IMR-90 (cell line): ENCODE results near the gene OR12D3. TPM values are rescaled to one million over a fixed set of nuclear protein-coding genes. Genes with fewer than 3 reads are reported as not detected.

Source experiments
- ATAC-seq: fragments of 200-7000 bp; cut with Tn5 transposase; 2 replicates; pipeline ENCODE4 v1.9.1; 2020; ENCODE audit warnings: low read depth, mild to moderate bottlenecking, moderate library complexity
- BruUV-seq: library from RNA; stranded (reverse); fragments of 400-500 nt; replicated peaks from 2 replicates; lab custom pipeline; 2021; lab: Mats Ljungman, UMichigan
- CTCF ChIA-PET: fragments of 300-600 bp; formaldehyde crosslinking; extraction: SDS; loops from one replicate; lab custom pipeline; 2021; ENCODE audit warnings: antibody characterized with exemption; lab: Yijun Ruan, JAX
- POLR2A ChIA-PET: fragments of 300-600 bp; sonication (Branson Sonifier 250); formaldehyde crosslinking; loops from one replicate; lab custom pipeline; 2022; ENCODE audit warnings: antibody characterized with exemption; ENCODE audit not compliant: unreplicated experiment; lab: Charles Lee
- DNase-seq: peaks from one replicate; pipeline ENCODE4 v3.0.0; 2013
- H2AFZ ChIP-seq: replicated peaks from 2 replicates; pipeline ENCODE3; 2013; ENCODE audit warnings: low read length, mild to moderate bottlenecking; ENCODE audit not compliant: poor library complexity
- H2AK5ac ChIP-seq: 2 replicates; pipeline ENCODE4 v1.6.1; 2013; ENCODE audit warnings: low read depth, low read length, inconsistent platforms
- H2AK9ac ChIP-seq: replicated peaks from 2 replicates; pipeline ENCODE3; 2013; ENCODE audit warnings: mild to moderate bottlenecking, low read depth, low read length, moderate library complexity; ENCODE audit not compliant: poor library complexity
- H2BK120ac ChIP-seq: 2 replicates; pipeline ENCODE4 v1.6.1; 2013; ENCODE audit warnings: low read depth, low read length, inconsistent platforms
- H2BK15ac ChIP-seq: 3 replicates; pipeline ENCODE4 v1.6.1; 2013; ENCODE audit warnings: low read depth, low read length, inconsistent platforms
- H2BK20ac ChIP-seq: 2 replicates; pipeline ENCODE4 v1.6.1; 2013; ENCODE audit warnings: low read depth, mild to moderate bottlenecking, inconsistent platforms, low read length, moderate library complexity
- H2BK5ac ChIP-seq: 2 replicates; pipeline ENCODE4 v1.6.1; 2013; ENCODE audit warnings: mild to moderate bottlenecking, low read depth, low read length, inconsistent platforms; ENCODE audit not compliant: poor library complexity, severe bottlenecking
- H3K14ac ChIP-seq: replicated peaks from 2 replicates; pipeline ENCODE4 v1.6.1; 2013; ENCODE audit warnings: low read depth, low read length, inconsistent platforms
- H3K18ac ChIP-seq: 2 replicates; pipeline ENCODE4 v1.6.1; 2013; ENCODE audit warnings: low read depth, low read length, control low read depth
- H3K23ac ChIP-seq: 2 replicates; pipeline ENCODE4 v1.6.1; 2013; ENCODE audit warnings: low read depth, low read length, inconsistent platforms
- H3K27ac ChIP-seq: 2 replicates; pipeline ENCODE4 v1.5.1; 2013; ENCODE audit warnings: mild to moderate bottlenecking, control low read depth, low read length; ENCODE audit not compliant: insufficient read depth
- H3K27me3 ChIP-seq: 2 replicates; pipeline ENCODE4 v1.6.1; 2013; ENCODE audit warnings: low read length; ENCODE audit not compliant: control insufficient read depth, insufficient read depth
- H3K36me3 ChIP-seq: 2 replicates; pipeline ENCODE4 v1.6.1; 2013; ENCODE audit warnings: low read length, mixed read lengths; ENCODE audit not compliant: control insufficient read depth, insufficient read depth
- H3K4ac ChIP-seq: 2 replicates; pipeline ENCODE4 v1.6.1; 2013; ENCODE audit warnings: low read depth, low read length, inconsistent platforms
- H3K4me1 ChIP-seq: 2 replicates; pipeline ENCODE4 v1.6.1; 2013; ENCODE audit warnings: low read length, mixed read lengths; ENCODE audit not compliant: control insufficient read depth, insufficient read depth
- H3K4me2 ChIP-seq: 2 replicates; pipeline ENCODE4 v1.6.1; 2013; ENCODE audit warnings: low read depth, mild to moderate bottlenecking, control low read depth, low read length, moderate library complexity
- H3K4me3 ChIP-seq: 2 replicates; pipeline ENCODE4 v1.5.1; 2013; ENCODE audit warnings: low read depth, mild to moderate bottlenecking, control low read depth, low read length, moderate library complexity; ENCODE audit not compliant: insufficient read depth
- H3K56ac ChIP-seq: 2 replicates; pipeline ENCODE4 v1.6.1; 2013; ENCODE audit warnings: low read length, inconsistent platforms; ENCODE audit not compliant: insufficient read depth; ENCODE audit errors: extremely low read depth
- H3K79me1 ChIP-seq, 2 experiments: 2 replicates each; pipeline ENCODE4 v1.6.1; 2013; ENCODE audit warnings: low read length in 2 of 2, inconsistent platforms in 1 of 2, low read depth in 1 of 2
- H3K9ac ChIP-seq: 2 replicates; pipeline ENCODE4 v1.6.1; 2013; ENCODE audit warnings: low read depth, low read length, control low read depth
- H3K9me1 ChIP-seq: 2 replicates; pipeline ENCODE4 v1.6.1; 2013; ENCODE audit warnings: low read length, inconsistent platforms; ENCODE audit not compliant: insufficient read depth
- H3K9me3 ChIP-seq: 2 replicates; pipeline ENCODE4 v1.6.1; 2013; ENCODE audit warnings: low read length; ENCODE audit not compliant: control insufficient read depth, insufficient read depth
- H4K20me1 ChIP-seq: 2 replicates; pipeline ENCODE4 v1.6.1; 2013; ENCODE audit warnings: low read length, inconsistent platforms; ENCODE audit not compliant: insufficient read depth
- H4K5ac ChIP-seq: 2 replicates; pipeline ENCODE4 v1.6.1; 2013; ENCODE audit warnings: mild to moderate bottlenecking, low read depth, low read length, control low read depth
- H4K8ac ChIP-seq, 2 experiments: 2 replicates each; pipeline ENCODE4 v1.6.1; 2013; ENCODE audit warnings: low read depth in 2 of 2, low read length in 2 of 2, control low read depth in 1 of 2, inconsistent platforms in 1 of 2
- H4K91ac ChIP-seq: 2 replicates; pipeline ENCODE4 v1.6.1; 2013; ENCODE audit warnings: low read depth, low read length, inconsistent platforms; ENCODE audit not compliant: insufficient read depth
- BHLHE40 ChIP-seq: fragments of 150-350 bp; IDR thresholded peaks from 2 replicates; pipeline ENCODE4 v1.6.1; 2016; ENCODE audit warnings: mild to moderate bottlenecking, low read depth, low read length
- FOS ChIP-seq: fragments of 150-350 bp; IDR thresholded peaks from 2 replicates; pipeline ENCODE4 v1.6.1; 2016; ENCODE audit warnings: low read depth, low read length
- MAZ ChIP-seq: IDR thresholded peaks from 2 replicates; pipeline ENCODE4 v1.6.1; 2012; ENCODE audit warnings: low read depth, mild to moderate bottlenecking, low read length, improper control_type of control experiment, moderate library complexity, borderline replicate concordance
- MXI1 ChIP-seq: IDR thresholded peaks from 2 replicates; pipeline ENCODE4 v1.6.1; 2012; ENCODE audit warnings: low read depth, mild to moderate bottlenecking, low read length, moderate library complexity, borderline replicate concordance
- SMC3 ChIP-seq: fragments of 150-350 bp; IDR thresholded peaks from 2 replicates; pipeline ENCODE4 v1.6.1; 2016; ENCODE audit warnings: low read depth, mild to moderate bottlenecking, antibody characterized with exemption, low read length, moderate library complexity
- dilution Hi-C: fragments of 300-500 bp; cut with HindIII; formaldehyde crosslinking; loops from one replicate; pipeline ENCODE4 v1.14.3; 2018; ENCODE audit warnings: low sequenced_read_pairs; ENCODE audit not compliant: unreplicated experiment
- in situ Hi-C: fragments of 300-500 bp; cut with MboI; formaldehyde crosslinking; loops from 3 replicates; pipeline ENCODE4 v1.14.3; 2019; ENCODE audit warnings: low sequenced_read_pairs, inconsistent platforms, mixed read lengths
- intact Hi-C: fragments of 100-400 bp; cut with micrococcal nuclease; formaldehyde crosslinking; loops from 2 replicates; pipeline ENCODE4 v1.10.0; 2022
- polyA plus RNA-seq, 3 experiments: library from polyadenylated mRNA; depleted of rRNA; stranded (reverse); fragments of >200 nt; gene quantifications; 2 replicates each; pipeline ENCODE4 v1.2.3, GENCODE V29; 2012; ENCODE audit warnings: low replicate concordance in 1 of 3
- total RNA-seq: library from RNA; depleted of rRNA; stranded (reverse); fragments of >200 nt; gene quantifications from 2 replicates; pipeline ENCODE4 v1.2.3, GENCODE V29; 2012

OR12D3 gene
- total and polyA plus RNA-seq, 2 of the 4 experiments (the other 2 are of a cell fraction), result not detected

- no peak within 1 kb of the TSS for H2AK9ac ChIP-seq
- no peaks in the 10 kb centered on the region for H3K27me3 ChIP-seq
- H3K4me3 ChIP-seq, result no peak within 1 kb of the TSS
- H2BK15ac ChIP-seq, result no peak within 1 kb of the TSS
- no peak within 1 kb of the TSS for H2AK5ac ChIP-seq
- H3K4me2 ChIP-seq, result no peak within 1 kb of the TSS
- ChIA-PET CTCF (no interaction called here), POLR2A (no interaction called here)
- H3K14ac ChIP-seq, result no peak within 1 kb of the TSS
- H2BK120ac ChIP-seq, result no peak within 1 kb of the TSS
- no peak within 1 kb of the TSS for H3K9ac ChIP-seq
- H3K23ac ChIP-seq, result no peak within 1 kb of the TSS
- H3K9me3 ChIP-seq, result peaks cover 11% of the 10 kb centered on the region; the same call in 1 of the 2 replicates
- no peak within 1 kb of the TSS for H3K56ac ChIP-seq
- DNase-seq (no peak), ATAC-seq (no peak)
- H4K91ac ChIP-seq, result no peak within 1 kb of the TSS
- no peaks in the 10 kb centered on the region for H4K20me1 ChIP-seq
- no peaks in the 10 kb centered on the region for H3K9me1 ChIP-seq
- H3K27ac ChIP-seq, result no peak within 1 kb of the TSS
- no TSS peak for BruUV-seq
- no peaks in the 10 kb centered on the region for H3K79me1 ChIP-seq
- dilution Hi-C loops (no loop called here), in situ Hi-C loops (no loop called here), intact Hi-C loops (no loop called here)
- no peak within 1 kb of the TSS for H2AFZ ChIP-seq
- H2BK20ac ChIP-seq, result no peak within 1 kb of the TSS
- TF ChIP-seq MXI1 (no peak), SMC3 (no peak), FOS (no peak), MAZ (no peak), BHLHE40 (no peak)
- no peak within 1 kb of the TSS for H3K4ac ChIP-seq
- H4K8ac ChIP-seq, result no peak within 1 kb of the TSS
- no peak within 1 kb of the TSS for H2BK5ac ChIP-seq
- no peaks in the 10 kb centered on the region for H3K4me1 ChIP-seq
- no peak within 1 kb of the TSS for H4K5ac ChIP-seq
- no peaks in the 10 kb centered on the region for H3K36me3 ChIP-seq
- H3K18ac ChIP-seq, result no peak within 1 kb of the TSS
These were observed 39.5 kb upstream of the OR12D3 start, which contains the start of gene OR12D1 for GRCh38 chr6:29414588-29414987. Gene OR12D1 (plus strand): TSS chr6:29414928.
